Globus pallidus (tissue), 1 donor: ENCODE measurements around the gene ARHGDIG.
"Not testable (repeated sequence)": the region's sequence is repeated elsewhere in the genome, so short reads cannot be mapped to it uniquely, and the experiment has no call there.

Experiments
- DNase-seq: peaks from one replicate; pipeline ENCODE4 v3.0.0-alpha.2; 2015; ENCODE audit warnings: low spot score

ARHGDIG gene

DNA sequence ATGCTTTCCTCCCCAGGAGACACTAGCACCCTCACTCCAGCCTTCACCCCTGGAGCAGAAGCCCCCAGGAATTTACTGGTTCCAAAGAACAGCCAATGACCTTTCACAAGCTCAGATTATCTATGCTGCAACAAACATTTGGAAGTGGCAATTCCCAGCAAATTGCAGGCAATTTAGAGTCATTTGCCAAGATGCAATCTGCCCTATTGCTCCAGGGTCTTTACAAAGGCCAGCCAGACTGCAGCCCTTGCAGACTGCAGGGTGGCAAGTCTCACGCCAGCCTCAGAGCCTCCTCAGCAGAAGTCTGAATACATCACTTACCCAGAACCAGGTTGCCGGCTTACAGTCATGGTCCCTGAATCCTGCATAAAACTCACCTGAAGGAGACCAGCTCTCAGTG, 50.4 kb downstream of the ARHGDIG start:
- DNase-seq: no peak

DNA sequence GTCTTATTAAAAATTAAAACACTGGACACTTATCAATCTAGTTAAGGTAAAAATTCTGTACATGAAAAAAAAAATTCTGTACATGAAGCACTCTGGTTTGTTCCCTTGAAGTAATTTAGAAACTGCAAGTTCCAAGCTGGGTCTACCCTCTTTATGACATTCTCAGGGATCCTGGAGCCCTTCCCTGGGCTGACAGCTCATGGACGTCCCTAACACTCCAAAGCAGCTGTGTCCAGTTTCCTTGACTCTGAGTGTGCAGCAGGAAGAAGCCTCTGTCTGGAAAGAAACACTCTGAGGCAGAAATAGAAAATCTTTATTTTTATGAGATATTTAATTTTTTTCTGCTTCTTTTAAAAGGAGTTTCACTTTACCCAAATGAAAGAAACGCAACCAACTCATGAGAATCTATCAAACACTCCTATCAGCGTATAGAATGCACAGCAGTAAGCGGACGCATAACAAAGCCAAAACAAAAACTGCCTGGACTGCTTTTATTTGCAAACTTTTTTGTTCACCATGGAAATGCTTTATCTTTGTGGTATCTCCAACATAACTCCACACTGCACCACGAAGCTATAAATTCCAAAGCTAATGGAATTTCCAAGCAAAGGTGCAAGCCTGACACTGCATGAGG, 50.9 kb downstream of the ARHGDIG start:
- not testable (repeated sequence) for DNase-seq
